Measurements from ENCODE around the gene SINHCAF. TPM values are rescaled to one million over a fixed set of nuclear protein-coding genes. Genes with fewer than 3 reads are reported as not detected.
"Not testable (repeated sequence)": the region's sequence is repeated elsewhere in the genome, so short reads cannot be mapped to it uniquely, and the experiment has no call there.

Gene SINHCAF
- total RNA-seq, 3 donors from 2014 or later = 11.8 to 76.5 (median 54.7) TPM

- H3K27me3 ChIP-seq = no peaks in the 10 kb centered on the region
- no peaks in the 10 kb centered on the region for H3K9me3 ChIP-seq
- TF ChIP-seq POLR2A (IDR thresholded peaks at IDR 0.05) = no peak
- TF ChIP-seq CTCF (IDR thresholded peaks at IDR 0.05) = peak; percentile 38 to 59 (median 49)
- peak; percentile 58 to 69 for DNase-seq (ENCODE audit: low spot score in 2 of 2)
- intact Hi-C loops (cut with DNase I; ENCODE audit: low total_unique reads) = no loop called here
- no peak overlapping the region for H3K4me3 ChIP-seq
- no peaks in the 10 kb centered on the region for H3K4me1 ChIP-seq
- H3K36me3 ChIP-seq = no peaks in the 10 kb centered on the region
- H3K27ac ChIP-seq = no peak overlapping the region
Observed at GRCh38 chr12:31238764-31239387, 87.1 kb downstream of the SINHCAF start.

GRCh38 chr12:31238333-31238732, 87.6 kb downstream of the SINHCAF start:
- H3K4me3 ChIP-seq; H3K27me3 ChIP-seq; intact Hi-C loops (cut with DNase I; ENCODE audit: low total_unique reads); H3K4me1 ChIP-seq; H3K27ac ChIP-seq; H3K36me3 ChIP-seq; H3K9me3 ChIP-seq: not testable (repeated sequence)
- DNase-seq (ENCODE audit: low spot score in 2 of 2) = peak in 1 of 2 donors; percentile 8

- H3K9me3 ChIP-seq = no peaks in the 10 kb centered on the region
- TF ChIP-seq CTCF (IDR thresholded peaks at IDR 0.05) = no peak
- TF ChIP-seq POLR2A (IDR thresholded peaks at IDR 0.05) = no peak
- no peak for TF ChIP-seq POLR2AphosphoS5 (IDR thresholded peaks at IDR 0.05)
- no peak overlapping the region for H3K27ac ChIP-seq
- no peaks in the 10 kb centered on the region for H3K4me1 ChIP-seq
- no peaks in the 10 kb centered on the region for H3K36me3 ChIP-seq
- peak in 1 of 2 donors; percentile 11 for DNase-seq (ENCODE audit: low spot score in 2 of 2)
- no peak overlapping the region for H3K4me3 ChIP-seq
- intact Hi-C loops (cut with DNase I; ENCODE audit: low total_unique reads) = no loop called here
- H3K27me3 ChIP-seq = no peaks in the 10 kb centered on the region
Observed at GRCh38 chr12:31236998-31237637, 88.8 kb downstream of the SINHCAF start.

- no peaks in the 10 kb centered on the region for H3K36me3 ChIP-seq
- intact Hi-C loops (cut with DNase I; ENCODE audit: low total_unique reads) = no loop called here
Observed at GRCh38 chr12:31235868-31236395, 90.0 kb downstream of the SINHCAF start.

More at GRCh38 chr12:31235868-31236395, 90.0 kb downstream of the SINHCAF start:
- H3K27ac ChIP-seq = no peak overlapping the region
- H3K9me3 ChIP-seq = no peaks in the 10 kb centered on the region
- H3K4me1 ChIP-seq = no peaks in the 10 kb centered on the region
- no peak for DNase-seq (ENCODE audit: low spot score in 2 of 2)
- H3K4me3 ChIP-seq = no peak overlapping the region
- TF ChIP-seq POLR2AphosphoS5 (IDR thresholded peaks at IDR 0.05) (no peak), CTCF (IDR thresholded peaks at IDR 0.05) (no peak), POLR2A (IDR thresholded peaks at IDR 0.05) (no peak)
- no peaks in the 10 kb centered on the region for H3K27me3 ChIP-seq

Data from breast epithelium (tissue), 4 donors.